Measurements from ENCODE around the gene MRPL41.
"Not testable (repeated sequence)": the region's sequence is repeated elsewhere in the genome, so short reads cannot be mapped to it uniquely, and the experiment has no call there.

Gene MRPL41

DNA sequence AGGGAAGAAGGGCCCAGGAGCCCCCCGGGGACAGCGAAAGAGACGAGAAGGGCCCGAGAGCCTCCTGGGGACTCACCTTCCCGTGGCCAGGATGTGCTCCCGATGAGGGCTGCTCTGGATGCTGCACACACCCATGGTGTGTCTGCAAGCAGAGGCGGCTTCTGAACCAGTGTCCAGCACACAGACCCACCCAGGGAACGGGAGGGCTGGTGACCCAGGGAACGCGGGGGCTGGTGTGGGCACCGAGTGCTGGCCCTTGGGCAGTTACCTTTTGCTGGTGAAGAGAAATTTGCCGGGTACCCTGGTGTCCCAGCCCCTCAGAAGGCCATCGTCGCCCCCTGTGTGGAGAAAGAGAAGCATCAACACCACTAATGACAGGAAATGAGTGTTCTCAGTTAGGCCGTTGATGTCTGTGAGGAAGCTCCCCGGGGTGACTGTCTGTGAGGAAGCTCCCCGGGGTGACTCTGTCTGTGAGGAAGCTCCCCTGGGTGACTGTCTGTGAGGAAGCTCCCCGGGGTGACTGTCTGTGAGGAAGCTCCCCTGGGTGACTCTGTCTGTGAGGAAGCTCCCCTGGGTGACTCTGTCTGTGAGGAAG, 13.2 kb downstream of the MRPL41 start:
- TF ChIP-seq, protein P1, sequence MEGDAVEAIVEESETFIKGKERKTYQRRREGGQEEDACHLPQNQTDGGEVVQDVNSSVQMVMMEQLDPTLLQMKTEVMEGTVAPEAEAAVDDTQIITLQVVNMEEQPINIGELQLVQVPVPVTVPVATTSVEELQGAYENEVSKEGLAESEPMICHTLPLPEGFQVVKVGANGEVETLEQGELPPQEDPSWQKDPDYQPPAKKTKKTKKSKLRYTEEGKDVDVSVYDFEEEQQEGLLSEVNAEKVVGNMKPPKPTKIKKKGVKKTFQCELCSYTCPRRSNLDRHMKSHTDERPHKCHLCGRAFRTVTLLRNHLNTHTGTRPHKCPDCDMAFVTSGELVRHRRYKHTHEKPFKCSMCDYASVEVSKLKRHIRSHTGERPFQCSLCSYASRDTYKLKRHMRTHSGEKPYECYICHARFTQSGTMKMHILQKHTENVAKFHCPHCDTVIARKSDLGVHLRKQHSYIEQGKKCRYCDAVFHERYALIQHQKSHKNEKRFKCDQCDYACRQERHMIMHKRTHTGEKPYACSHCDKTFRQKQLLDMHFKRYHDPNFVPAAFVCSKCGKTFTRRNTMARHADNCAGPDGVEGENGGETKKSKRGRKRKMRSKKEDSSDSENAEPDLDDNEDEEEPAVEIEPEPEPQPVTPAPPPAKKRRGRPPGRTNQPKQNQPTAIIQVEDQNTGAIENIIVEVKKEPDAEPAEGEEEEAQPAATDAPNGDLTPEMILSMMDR (IDR thresholded peaks at IDR 0.05; ENCODE audit: extremely low read depth, missing control alignments): no peak
- no peak for DNase-seq (ENCODE audit: low spot score)

DNA sequence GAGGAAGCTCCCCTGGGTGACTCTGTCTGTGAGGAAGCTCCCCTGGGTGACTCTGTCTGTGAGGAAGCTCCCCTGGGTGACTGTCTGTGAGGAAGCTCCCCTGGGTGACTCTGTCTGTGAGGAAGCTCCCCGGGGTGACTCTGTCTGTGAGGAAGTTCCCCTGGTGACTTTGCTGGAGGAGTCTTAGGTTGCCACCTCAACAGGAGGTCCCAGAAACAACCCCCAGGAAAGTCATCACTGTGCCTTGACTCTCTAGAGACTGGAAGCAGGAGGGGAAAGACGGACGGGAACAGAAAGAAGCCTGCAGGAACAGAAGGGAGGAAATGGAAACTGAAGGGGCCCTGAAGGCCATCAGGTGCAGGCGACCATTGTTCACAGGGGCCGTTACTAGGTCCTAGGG, 16.8 kb downstream of the MRPL41 start:
- DNase-seq (ENCODE audit: low spot score): not testable (repeated sequence)

DNA sequence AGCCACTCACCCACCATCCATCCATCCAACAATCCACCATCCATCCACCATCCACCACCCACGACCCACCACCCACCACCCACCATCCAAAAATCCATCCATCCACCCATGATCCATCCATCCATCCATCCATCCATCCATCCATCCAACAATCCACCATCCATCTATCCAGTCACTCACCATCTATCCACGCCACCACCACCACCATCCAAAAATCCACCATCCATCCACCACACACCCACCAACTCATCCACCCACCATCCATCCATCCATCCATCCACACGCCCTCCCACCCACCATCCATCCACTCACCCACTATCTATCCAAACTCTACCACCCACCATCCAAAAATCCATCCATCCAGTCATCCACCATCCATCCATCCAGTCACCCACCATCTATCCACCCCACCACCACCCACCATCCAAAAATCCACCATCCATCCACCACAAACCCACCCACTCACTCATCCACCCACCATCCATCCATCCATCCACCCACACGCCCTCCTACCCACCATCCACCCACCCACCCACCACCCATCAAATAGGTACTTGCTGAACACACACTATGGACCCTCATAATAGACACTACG, 18.0 kb downstream of the MRPL41 start:
- no peak for DNase-seq (ENCODE audit: low spot score)
- TF ChIP-seq, protein P1 (IDR thresholded peaks at IDR 0.05; ENCODE audit: extremely low read depth, missing control alignments): no peak

DNA sequence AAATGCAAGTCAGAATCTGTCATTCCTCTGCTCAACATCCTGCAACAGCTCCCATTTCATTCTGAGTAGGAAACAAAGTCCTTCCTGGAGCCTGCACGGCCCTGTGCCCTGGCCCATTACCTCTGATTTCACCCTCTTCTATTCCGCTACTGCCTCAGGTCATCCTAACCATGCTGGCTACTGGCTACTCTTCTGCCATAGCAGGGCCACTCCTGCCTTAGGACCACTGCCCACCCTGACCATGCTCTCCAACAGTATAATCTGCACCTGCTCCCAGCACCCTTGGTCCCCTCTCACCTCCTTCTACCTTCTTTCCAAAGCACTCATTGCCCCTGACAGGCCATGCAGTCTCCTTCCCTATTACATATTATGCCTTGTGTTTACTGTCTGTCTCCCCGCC, 18.9 kb downstream of the MRPL41 start:
- no peak for DNase-seq (ENCODE audit: low spot score)
- TF ChIP-seq, protein P1 (IDR thresholded peaks at IDR 0.05; ENCODE audit: extremely low read depth, missing control alignments): no peak

DNA sequence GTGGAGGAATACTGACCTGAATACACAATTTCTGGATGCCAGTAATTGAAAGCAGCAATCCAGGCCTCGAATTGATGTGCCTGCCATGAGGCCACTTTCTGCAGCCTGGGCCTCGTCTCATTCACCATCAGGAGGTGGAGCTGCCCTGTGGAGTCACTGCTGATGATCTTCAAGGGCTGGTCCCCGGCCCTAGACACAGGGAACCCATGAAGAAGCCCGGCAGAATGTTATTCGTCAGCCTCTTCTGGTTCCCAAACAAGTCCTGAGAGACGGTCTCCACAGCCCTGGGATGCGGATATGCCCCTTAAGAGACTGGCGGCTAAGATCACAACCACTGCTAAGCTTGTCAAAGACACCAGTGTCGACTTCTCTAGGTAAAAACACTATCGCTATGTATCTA, 22.5 kb downstream of the MRPL41 start:
- DNase-seq (ENCODE audit: low spot score): no peak
- TF ChIP-seq, protein P1 (IDR thresholded peaks at IDR 0.05; ENCODE audit: extremely low read depth, missing control alignments): no peak

DNA sequence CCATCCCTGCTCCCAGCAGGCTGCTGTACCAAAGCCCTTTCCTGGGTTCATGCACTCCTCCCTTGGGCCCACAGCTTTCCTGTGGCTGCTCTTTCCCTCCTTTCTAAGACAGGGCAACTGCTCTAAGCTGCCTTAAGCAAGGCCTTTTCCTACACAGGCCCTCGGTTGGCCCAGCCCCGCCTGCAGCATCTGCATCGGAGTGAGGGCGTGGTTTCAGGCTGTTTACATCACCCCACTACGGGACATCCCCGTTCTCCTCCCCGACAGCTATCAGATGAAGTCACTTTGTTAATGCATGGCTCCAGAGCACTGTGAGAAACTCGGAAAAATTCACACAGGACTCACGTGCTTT, 23.7 kb downstream of the MRPL41 start:
- TF ChIP-seq, protein P1 (IDR thresholded peaks at IDR 0.05; ENCODE audit: extremely low read depth, missing control alignments): no peak
- no peak for DNase-seq (ENCODE audit: low spot score)

DNA sequence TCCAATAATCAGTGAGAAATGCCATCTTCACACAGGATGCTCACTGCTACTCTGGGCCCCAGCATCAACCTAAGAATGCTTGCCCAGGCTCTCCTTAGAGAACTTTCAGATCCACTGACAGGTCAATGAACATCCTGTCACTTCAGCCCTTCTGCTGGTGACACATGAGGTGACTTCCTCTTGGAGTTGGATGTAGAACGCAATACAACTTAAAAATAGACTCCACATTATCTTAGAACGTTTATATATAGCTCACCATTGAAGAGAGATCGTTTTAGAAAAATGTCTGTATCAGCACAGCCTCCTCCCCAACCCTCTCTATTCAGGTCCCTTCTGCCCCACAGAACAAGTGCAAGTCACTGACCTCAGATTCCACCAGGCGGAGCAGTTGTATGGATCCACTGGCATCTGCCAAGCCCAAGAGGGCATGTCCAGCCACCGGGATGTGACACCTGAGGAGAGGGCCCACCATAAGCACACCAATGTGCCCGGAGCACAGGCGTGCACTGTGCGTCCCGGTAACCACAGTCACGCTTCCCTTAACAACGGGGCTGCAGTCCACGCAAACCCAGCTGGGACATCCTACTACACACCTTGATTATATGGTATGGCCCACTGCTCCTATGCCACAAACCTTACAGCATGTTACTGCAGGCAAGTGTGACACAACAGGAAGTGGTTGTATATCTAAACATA, 24.2 kb downstream of the MRPL41 start:
- TF ChIP-seq, protein P1 (IDR thresholded peaks at IDR 0.05; ENCODE audit: extremely low read depth, missing control alignments): no peak
- DNase-seq (ENCODE audit: low spot score): no peak
